K562 (cell line): Measurements from ENCODE around the gene PCBP3. TPM values are rescaled to one million over a fixed set of nuclear protein-coding genes. Genes with fewer than 3 reads are reported as not detected.

ENCODE experiments used
- ATAC-seq: fragments of 200-7000 bp; cut with Tn5 transposase; 3 replicates; pipeline ENCODE4 v1.9.1; 2020; ENCODE audit warnings: moderate library complexity
- BruUV-seq: library from RNA; stranded (reverse); fragments of 400-500 nt; replicated peaks from 2 replicates; lab custom pipeline; 2021; lab: Mats Ljungman, UMichigan
- CTCF ChIA-PET: fragments of 300-600 bp; formaldehyde crosslinking; extraction: SDS; loops from one replicate; lab custom pipeline; 2021; ENCODE audit warnings: low intra/inter-chr PET ratio; lab: Yijun Ruan, JAX
- POLR2A ChIA-PET: fragments of 300-600, 350-650 bp; sonication (Branson Sonifier 250); formaldehyde crosslinking; extraction: SDS; loops from one replicate; lab custom pipeline; 2021; ENCODE audit warnings: antibody characterized with exemption, inconsistent platforms; lab: Yijun Ruan, JAX
- DNase-seq, 4 experiments: peaks; one replicate each; pipeline versions ENCODE4 v3.0.0 to v3.0.0-alpha.2; 2011 to 2018; ENCODE audit warnings: low spot score in 3 of 4, mixed read lengths in 3 of 4; ENCODE audit errors: extremely low read depth in 1 of 4
- FAIRE-seq: peaks from 2 replicates; lab custom pipeline; 2011; peaks lifted over from hg19 to GRCh38; lab: Jason Lieb, UNC
- H2AFZ ChIP-seq: 2 replicates; pipeline ENCODE4 v1.6.0; 2011; ENCODE audit warnings: low read depth, low read length, control low read depth, inconsistent platforms
- H3K27ac ChIP-seq: fragments of 200-600 bp; 3 replicates; pipeline ENCODE4 v1.8.0; 2011; ENCODE audit warnings: low read depth, mild to moderate bottlenecking, control low read depth, inconsistent platforms, low read length, moderate library complexity, mixed read lengths; ENCODE audit errors: extremely low read depth
- H3K27me3 ChIP-seq, 2 experiments: fragments of 300-600 bp in 1 of 2; 2 replicates in 1 of 2; 3 replicates in 1 of 2; pipeline versions ENCODE4 v1.6.0 to v1.8.0; 2011; ENCODE audit warnings: inconsistent platforms in 2 of 2, low read length in 2 of 2, mild to moderate bottlenecking in 1 of 2, mixed read lengths in 1 of 2, moderate library complexity in 1 of 2; ENCODE audit not compliant: control insufficient read depth in 2 of 2, insufficient read depth in 2 of 2
- H3K36me3 ChIP-seq: fragments of 300-600 bp; 3 replicates; pipeline ENCODE4 v1.8.0; 2011; ENCODE audit warnings: mild to moderate bottlenecking, low read length, inconsistent platforms; ENCODE audit not compliant: control insufficient read depth, insufficient read depth
- H3K4me1 ChIP-seq, 2 experiments: fragments of 200-600 bp in 1 of 2; replicated peaks in 1 of 2; 2 replicates in 1 of 2; 3 replicates in 1 of 2; pipeline versions ENCODE4 v1.5.1 to v1.8.0; 2011; ENCODE audit warnings: inconsistent platforms in 2 of 2, low read length in 2 of 2, mild to moderate bottlenecking in 1 of 2, mixed read lengths in 1 of 2, moderate library complexity in 1 of 2; ENCODE audit not compliant: control insufficient read depth in 2 of 2, insufficient read depth in 2 of 2
- H3K4me2 ChIP-seq: 2 replicates; pipeline ENCODE4 v1.6.1; 2011; ENCODE audit warnings: low read length, control low read depth, inconsistent platforms, mixed read lengths; ENCODE audit not compliant: insufficient read depth
- H3K4me3 ChIP-seq: fragments of 200-600 bp; sonication (generic), shearing (Covaris generic); 2 replicates; pipeline ENCODE4 v1.5.1; 2016; ENCODE audit warnings: control low read depth, inconsistent platforms
- H3K79me2 ChIP-seq: fragments of 200-600 bp; 3 replicates; pipeline ENCODE4 v1.8.0; 2011; ENCODE audit warnings: low read length, inconsistent platforms; ENCODE audit not compliant: control insufficient read depth, insufficient read depth
- H3K9ac ChIP-seq, 2 experiments: 2 replicates each; pipeline versions ENCODE4 v1.6.0 to v1.6.1; 2011; ENCODE audit warnings: low read depth in 2 of 2, low read length in 2 of 2, control low read depth in 1 of 2, inconsistent platforms in 1 of 2, mild to moderate bottlenecking in 1 of 2, mixed read lengths in 1 of 2; ENCODE audit not compliant: insufficient read depth in 1 of 2
- H3K9me1 ChIP-seq: one replicate; pipeline ENCODE4 v1.6.0; 2011; ENCODE audit warnings: inconsistent platforms, mild to moderate bottlenecking, low read length, moderate library complexity; ENCODE audit not compliant: control insufficient read depth, insufficient read depth
- H3K9me3 ChIP-seq: replicated peaks from 2 replicates; pipeline ENCODE4 v1.5.1; 2011; ENCODE audit warnings: low read depth, low read length, inconsistent platforms; ENCODE audit not compliant: control insufficient read depth, insufficient read depth
- H4K20me1 ChIP-seq: replicated peaks from 2 replicates; pipeline ENCODE4 v1.6.1; 2011; ENCODE audit warnings: low read length, inconsistent platforms, mixed read lengths; ENCODE audit not compliant: control insufficient read depth, insufficient read depth
- CBFB ChIP-seq: sonication (generic); formaldehyde crosslinking; IDR thresholded peaks from 2 replicates; pipeline ENCODE4 v1.4.0; 2020; ENCODE audit warnings: mild to moderate bottlenecking, missing genetic modification reagents
- CBX2 ChIP-seq: fragments of 200-600 bp; sonication (generic); IDR thresholded peaks from one replicate; pipeline ENCODE4 v1.6.1; 2012; ENCODE audit warnings: mild to moderate bottlenecking, low read length, inconsistent platforms; ENCODE audit not compliant: insufficient read depth, poor library complexity, severe bottlenecking
- CTBP1 ChIP-seq: fragments of 450-650 bp; IDR thresholded peaks from 2 replicates; pipeline ENCODE4 v1.6.1; 2016; ENCODE audit warnings: borderline replicate concordance
- ETV1 ChIP-seq: fragments of 450-650 bp; conservative IDR thresholded peaks from 2 replicates; pipeline ENCODE4 v1.6.1; 2016; ENCODE audit warnings: missing genetic modification characterization, control low read depth, low read depth, missing compliant biosample characterization
- FOXP1 ChIP-seq: sonication (generic); formaldehyde crosslinking; IDR thresholded peaks from 2 replicates; pipeline ENCODE4 v1.8.0; 2022; ENCODE audit warnings: mild to moderate bottlenecking, missing genetic modification reagents
- MIER1 ChIP-seq: fragments of 450-650 bp; IDR thresholded peaks from 2 replicates; pipeline ENCODE4 v1.6.1; 2016; ENCODE audit warnings: antibody characterized with exemption, mild to moderate bottlenecking, low read depth
- POLR2H ChIP-seq: IDR thresholded peaks from 2 replicates; pipeline ENCODE4 v1.6.1; 2016; ENCODE audit warnings: missing genetic modification characterization, low read depth, mild to moderate bottlenecking, control low read depth, missing compliant biosample characterization, moderate library complexity
- ZNF174 ChIP-seq: fragments of 250-450 bp; sonication (Bioruptor Pico); IDR thresholded peaks from 2 replicates; pipeline ENCODE4 v1.4.0; 2020; ENCODE audit warnings: mild to moderate bottlenecking
- ZNF41 ChIP-seq: fragments of 250-450 bp; sonication (Bioruptor Pico); conservative IDR thresholded peaks from 2 replicates; pipeline ENCODE4 v1.4.0; 2020; ENCODE audit warnings: mild to moderate bottlenecking
- WGBS: fragments of 100-300 bp; shearing (Covaris generic); methylation state at CpG from one replicate; pipeline ENCODE4 v1.1.6; 2016; ENCODE audit warnings: low coverage, mixed read lengths; ENCODE audit not compliant: insufficient coverage; ENCODE audit errors: missing lambda C conversion rate; 5-methylcytosine and 5-hydroxymethylcytosine counted together
- in situ Hi-C: fragments of 300-500 bp; cut with MboI; formaldehyde crosslinking; loops from 4 replicates; pipeline ENCODE4 v1.15.0; 2018; ENCODE audit warnings: inconsistent platforms, mixed read lengths
- intact Hi-C: fragments of 100-400 bp; cut with micrococcal nuclease; formaldehyde crosslinking; loops from 2 replicates; pipeline ENCODE4 v1.14.2; 2022
- polyA plus RNA-seq, 8 experiments: library from polyadenylated mRNA; depleted of rRNA in 4 of 8; stranded (reverse) in 5 of 8; unstranded in 3 of 8; fragments of >200 nt; fragmentation: Nextera tagmentation in 2 of 8; fragmentation: Illumina TruSeq in 1 of 8; extraction: Ambion mirVana in 2 of 8; extraction: Trizol in 1 of 8; gene quantifications; 2 replicates each; pipeline versions ENCODE4 v1.2.1 to v1.2.3, GENCODE V29; 2011 to 2014; ENCODE audit warnings: inconsistent platforms in 1 of 8, missing spikeins in 1 of 8
- total RNA-seq, 7 experiments: library from RNA; depleted of rRNA in 6 of 7; stranded (reverse); fragments of >200 nt in 6 of 7; fragmentation: Illumina TruSeq in 2 of 7; extraction: Trizol in 2 of 7; gene quantifications; 2 replicates each; pipeline versions ENCODE4 v1.2.1 to v1.2.3, GENCODE V29; 2011 to 2021; ENCODE audit warnings: low replicate concordance in 1 of 7
- TF ChIP-seq, protein P1 (sequence below): fragments of 450-650 bp; IDR thresholded peaks from 2 replicates; pipeline ENCODE4 v1.6.1; 2016; ENCODE audit warnings: mild to moderate bottlenecking, moderate library complexity

Gene PCBP3
- total and polyA plus RNA-seq, 9 of the 15 experiments (the other 6 are each of a cell fraction or from before 2014, with no cell fraction given) = 0.18 TPM; not detected in 8

DNA sequence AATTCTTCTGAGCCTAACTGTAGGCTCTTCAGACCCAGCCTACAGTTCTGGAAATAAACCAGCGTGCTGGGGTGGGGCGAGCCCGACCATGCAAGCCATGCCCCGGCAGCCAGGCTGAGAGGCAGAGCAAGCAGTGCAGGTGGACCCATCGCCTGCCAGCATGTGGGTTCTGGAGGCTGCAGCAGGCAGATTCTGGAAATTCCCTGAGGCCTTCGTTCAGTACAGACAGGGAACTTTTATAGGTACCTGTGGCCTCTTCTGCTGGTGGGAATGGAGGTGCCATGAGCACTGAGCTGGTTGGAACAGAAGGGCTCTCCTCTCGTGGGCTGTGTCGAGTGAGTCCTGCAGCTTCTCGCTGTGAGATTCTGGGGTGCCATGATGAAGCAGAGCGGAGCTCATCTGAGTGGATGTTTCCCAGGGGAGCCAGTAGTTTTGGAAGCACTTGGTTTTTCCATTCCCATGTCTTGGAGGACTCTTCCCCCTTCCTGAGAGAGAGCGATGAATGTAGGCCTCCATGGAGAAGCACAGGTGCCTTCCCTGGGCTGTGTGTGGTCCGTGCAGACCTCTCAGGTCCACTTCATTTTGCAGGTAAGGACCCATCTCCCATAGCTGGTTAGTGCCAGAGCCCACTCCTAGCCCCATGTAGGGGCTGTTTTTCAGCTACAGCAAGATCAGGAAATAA, 94.1 kb downstream of the PCBP3 start:
- ATAC-seq (no peak), FAIRE-seq (no peak), DNase-seq (no peak)
- Histone ChIP-seq H3K9ac (no peak overlapping the region), H3K4me2 (no peak overlapping the region), H4K20me1 (no peaks in the 10 kb centered on the region), H3K4me3 (no peak overlapping the region), H2AFZ (no peak overlapping the region), H3K27me3 (peaks cover 5 to 28% of the 10 kb centered on the region in 2 experiments; a peak in 3 of 5 replicates), H3K79me2 (no peaks in the 10 kb centered on the region), H3K27ac (no peak overlapping the region), H3K36me3 (no peaks in the 10 kb centered on the region), H3K9me1 (no peaks in the 10 kb centered on the region), H3K9me3 (no peaks in the 10 kb centered on the region), H3K4me1 (no peaks in the 10 kb centered on the region)
- intact Hi-C loops = no loop called here
- no TSS peak for BruUV-seq
- in situ Hi-C loops = no loop called here
- under 1% methylated on average over 12 of the region's 12 CpGs for WGBS
- ChIA-PET POLR2A (interaction anchor here (0.6 kb wide), 1 partner anchor 234 kb away, joined by 3 read pairs; no protein-coding TSS in a partner anchor), CTCF (no interaction called here)
- no peak for TF ChIP-seq CBX2
- no peak for TF ChIP-seq POLR2H (tag)
- TF ChIP-seq ZNF174 = no peak
- TF ChIP-seq, protein P1, sequence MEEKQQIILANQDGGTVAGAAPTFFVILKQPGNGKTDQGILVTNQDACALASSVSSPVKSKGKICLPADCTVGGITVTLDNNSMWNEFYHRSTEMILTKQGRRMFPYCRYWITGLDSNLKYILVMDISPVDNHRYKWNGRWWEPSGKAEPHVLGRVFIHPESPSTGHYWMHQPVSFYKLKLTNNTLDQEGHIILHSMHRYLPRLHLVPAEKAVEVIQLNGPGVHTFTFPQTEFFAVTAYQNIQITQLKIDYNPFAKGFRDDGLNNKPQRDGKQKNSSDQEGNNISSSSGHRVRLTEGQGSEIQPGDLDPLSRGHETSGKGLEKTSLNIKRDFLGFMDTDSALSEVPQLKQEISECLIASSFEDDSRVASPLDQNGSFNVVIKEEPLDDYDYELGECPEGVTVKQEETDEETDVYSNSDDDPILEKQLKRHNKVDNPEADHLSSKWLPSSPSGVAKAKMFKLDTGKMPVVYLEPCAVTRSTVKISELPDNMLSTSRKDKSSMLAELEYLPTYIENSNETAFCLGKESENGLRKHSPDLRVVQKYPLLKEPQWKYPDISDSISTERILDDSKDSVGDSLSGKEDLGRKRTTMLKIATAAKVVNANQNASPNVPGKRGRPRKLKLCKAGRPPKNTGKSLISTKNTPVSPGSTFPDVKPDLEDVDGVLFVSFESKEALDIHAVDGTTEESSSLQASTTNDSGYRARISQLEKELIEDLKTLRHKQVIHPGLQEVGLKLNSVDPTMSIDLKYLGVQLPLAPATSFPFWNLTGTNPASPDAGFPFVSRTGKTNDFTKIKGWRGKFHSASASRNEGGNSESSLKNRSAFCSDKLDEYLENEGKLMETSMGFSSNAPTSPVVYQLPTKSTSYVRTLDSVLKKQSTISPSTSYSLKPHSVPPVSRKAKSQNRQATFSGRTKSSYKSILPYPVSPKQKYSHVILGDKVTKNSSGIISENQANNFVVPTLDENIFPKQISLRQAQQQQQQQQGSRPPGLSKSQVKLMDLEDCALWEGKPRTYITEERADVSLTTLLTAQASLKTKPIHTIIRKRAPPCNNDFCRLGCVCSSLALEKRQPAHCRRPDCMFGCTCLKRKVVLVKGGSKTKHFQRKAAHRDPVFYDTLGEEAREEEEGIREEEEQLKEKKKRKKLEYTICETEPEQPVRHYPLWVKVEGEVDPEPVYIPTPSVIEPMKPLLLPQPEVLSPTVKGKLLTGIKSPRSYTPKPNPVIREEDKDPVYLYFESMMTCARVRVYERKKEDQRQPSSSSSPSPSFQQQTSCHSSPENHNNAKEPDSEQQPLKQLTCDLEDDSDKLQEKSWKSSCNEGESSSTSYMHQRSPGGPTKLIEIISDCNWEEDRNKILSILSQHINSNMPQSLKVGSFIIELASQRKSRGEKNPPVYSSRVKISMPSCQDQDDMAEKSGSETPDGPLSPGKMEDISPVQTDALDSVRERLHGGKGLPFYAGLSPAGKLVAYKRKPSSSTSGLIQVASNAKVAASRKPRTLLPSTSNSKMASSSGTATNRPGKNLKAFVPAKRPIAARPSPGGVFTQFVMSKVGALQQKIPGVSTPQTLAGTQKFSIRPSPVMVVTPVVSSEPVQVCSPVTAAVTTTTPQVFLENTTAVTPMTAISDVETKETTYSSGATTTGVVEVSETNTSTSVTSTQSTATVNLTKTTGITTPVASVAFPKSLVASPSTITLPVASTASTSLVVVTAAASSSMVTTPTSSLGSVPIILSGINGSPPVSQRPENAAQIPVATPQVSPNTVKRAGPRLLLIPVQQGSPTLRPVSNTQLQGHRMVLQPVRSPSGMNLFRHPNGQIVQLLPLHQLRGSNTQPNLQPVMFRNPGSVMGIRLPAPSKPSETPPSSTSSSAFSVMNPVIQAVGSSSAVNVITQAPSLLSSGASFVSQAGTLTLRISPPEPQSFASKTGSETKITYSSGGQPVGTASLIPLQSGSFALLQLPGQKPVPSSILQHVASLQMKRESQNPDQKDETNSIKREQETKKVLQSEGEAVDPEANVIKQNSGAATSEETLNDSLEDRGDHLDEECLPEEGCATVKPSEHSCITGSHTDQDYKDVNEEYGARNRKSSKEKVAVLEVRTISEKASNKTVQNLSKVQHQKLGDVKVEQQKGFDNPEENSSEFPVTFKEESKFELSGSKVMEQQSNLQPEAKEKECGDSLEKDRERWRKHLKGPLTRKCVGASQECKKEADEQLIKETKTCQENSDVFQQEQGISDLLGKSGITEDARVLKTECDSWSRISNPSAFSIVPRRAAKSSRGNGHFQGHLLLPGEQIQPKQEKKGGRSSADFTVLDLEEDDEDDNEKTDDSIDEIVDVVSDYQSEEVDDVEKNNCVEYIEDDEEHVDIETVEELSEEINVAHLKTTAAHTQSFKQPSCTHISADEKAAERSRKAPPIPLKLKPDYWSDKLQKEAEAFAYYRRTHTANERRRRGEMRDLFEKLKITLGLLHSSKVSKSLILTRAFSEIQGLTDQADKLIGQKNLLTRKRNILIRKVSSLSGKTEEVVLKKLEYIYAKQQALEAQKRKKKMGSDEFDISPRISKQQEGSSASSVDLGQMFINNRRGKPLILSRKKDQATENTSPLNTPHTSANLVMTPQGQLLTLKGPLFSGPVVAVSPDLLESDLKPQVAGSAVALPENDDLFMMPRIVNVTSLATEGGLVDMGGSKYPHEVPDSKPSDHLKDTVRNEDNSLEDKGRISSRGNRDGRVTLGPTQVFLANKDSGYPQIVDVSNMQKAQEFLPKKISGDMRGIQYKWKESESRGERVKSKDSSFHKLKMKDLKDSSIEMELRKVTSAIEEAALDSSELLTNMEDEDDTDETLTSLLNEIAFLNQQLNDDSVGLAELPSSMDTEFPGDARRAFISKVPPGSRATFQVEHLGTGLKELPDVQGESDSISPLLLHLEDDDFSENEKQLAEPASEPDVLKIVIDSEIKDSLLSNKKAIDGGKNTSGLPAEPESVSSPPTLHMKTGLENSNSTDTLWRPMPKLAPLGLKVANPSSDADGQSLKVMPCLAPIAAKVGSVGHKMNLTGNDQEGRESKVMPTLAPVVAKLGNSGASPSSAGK = no peak
- TF ChIP-seq FOXP1 (CRISPR knock-in tag) = no peak
- no peak for TF ChIP-seq MIER1
- TF ChIP-seq CBFB = no peak
- no peak for TF ChIP-seq ZNF41
- TF ChIP-seq ETV1 (tag) = no peak
- no peak for TF ChIP-seq CTBP1
